HT1080 (cell line): ENCODE results near the gene UQCR11. TPM values are rescaled to one million over a fixed set of nuclear protein-coding genes. Genes with fewer than 3 reads are reported as not detected.

Source experiments
- DNase-seq: peaks from one replicate; pipeline ENCODE4 v3.0.0-alpha.2; 2015; ENCODE audit warnings: low read depth
- total RNA-seq: library from RNA; depleted of rRNA; stranded (reverse); fragments of >200 nt; shearing (Covaris generic); gene quantifications from 2 replicates; pipeline ENCODE4 v1.2.3, GENCODE V29; 2014

The UQCR11 gene
- total RNA-seq, 1 experiment from 2014 or later: 123 TPM

GRCh38 chr19:1592024-1592754 lies 13.1 kb downstream of the UQCR11 start:
- DNase-seq: peak; percentile 76

- no peak for DNase-seq
Observed at GRCh38 chr19:1591421-1592023, 13.7 kb downstream of the UQCR11 start.

- peak; percentile 42 for DNase-seq
Observed at GRCh38 chr19:1590641-1591397, 14.4 kb downstream of the UQCR11 start.

GRCh38 chr19:1587872-1588271 lies 17.4 kb downstream of the UQCR11 start:
- no peak for DNase-seq

- no peak for DNase-seq
Observed at GRCh38 chr19:1585243-1585580, 20.1 kb downstream of the UQCR11 start.

- DNase-seq: no peak
Observed at GRCh38 chr19:1584500-1585242, 20.6 kb downstream of the UQCR11 start.

GRCh38 chr19:1582201-1582600 lies 23.1 kb downstream of the UQCR11 start:
- DNase-seq: no peak

- no peak for DNase-seq
Observed at GRCh38 chr19:1580957-1581356, 24.3 kb downstream of the UQCR11 start.

- DNase-seq: no peak
Observed at GRCh38 chr19:1580382-1580781, 24.9 kb downstream of the UQCR11 start.

GRCh38 chr19:1579222-1579621 lies 26.0 kb downstream of the UQCR11 start:
- no peak for DNase-seq

GRCh38 chr19:1577929-1578618 lies 27.2 kb downstream of the UQCR11 start:
- no peak for DNase-seq

GRCh38 chr19:1577090-1577928 lies 28.0 kb downstream of the UQCR11 start:
- DNase-seq: no peak

GRCh38 chr19:1576242-1577089 lies 28.8 kb downstream of the UQCR11 start:
- no peak for DNase-seq

- DNase-seq: no peak
Observed at GRCh38 chr19:1575323-1576241, 29.7 kb downstream of the UQCR11 start.

GRCh38 chr19:1574354-1575136 lies 30.7 kb downstream of the UQCR11 start:
- no peak for DNase-seq

- DNase-seq: no peak
Observed at GRCh38 chr19:1572795-1573194, 32.5 kb downstream of the UQCR11 start.

GRCh38 chr19:1571358-1571757 lies 33.9 kb downstream of the UQCR11 start:
- DNase-seq: no peak
